AG08395 (cell line): ENCODE measurements around the gene AOX1.
A peak's percentile ranks its signal among the peaks of the same experiment; 100 is the strongest.
"Not testable (repeated sequence)": the region's sequence is repeated elsewhere in the genome, so short reads cannot be mapped to it uniquely, and the experiment has no call there.

Experiments
- DNase-seq: peaks from one replicate; pipeline ENCODE4 v3.0.0; 2012; ENCODE audit warnings: mixed read lengths, low spot score

Gene AOX1

GRCh38 chr2:200665626-200666453, 80.0 kb downstream of the AOX1 start:
- DNase-seq = no peak

- DNase-seq = no peak
Observed at GRCh38 chr2:200667413-200667812, 81.6 kb downstream of the AOX1 start.

DNA sequence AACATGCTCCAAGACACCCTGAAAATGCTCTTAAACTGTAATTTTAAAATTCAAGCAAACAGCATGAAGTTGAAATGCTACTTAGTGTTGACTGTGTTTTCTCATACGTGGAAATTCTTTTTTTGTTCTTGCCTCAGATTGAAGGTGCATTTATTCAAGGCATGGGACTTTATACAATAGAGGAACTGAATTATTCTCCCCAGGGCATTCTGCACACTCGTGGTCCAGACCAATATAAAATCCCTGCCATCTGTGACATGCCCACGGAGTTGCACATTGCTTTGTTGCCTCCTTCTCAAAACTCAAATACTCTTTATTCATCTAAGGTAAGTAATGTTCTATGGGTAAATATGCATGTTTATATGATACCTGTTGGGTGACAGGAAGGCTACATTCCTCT, 82.7 kb downstream of the AOX1 start:
- DNase-seq = no peak

DNA sequence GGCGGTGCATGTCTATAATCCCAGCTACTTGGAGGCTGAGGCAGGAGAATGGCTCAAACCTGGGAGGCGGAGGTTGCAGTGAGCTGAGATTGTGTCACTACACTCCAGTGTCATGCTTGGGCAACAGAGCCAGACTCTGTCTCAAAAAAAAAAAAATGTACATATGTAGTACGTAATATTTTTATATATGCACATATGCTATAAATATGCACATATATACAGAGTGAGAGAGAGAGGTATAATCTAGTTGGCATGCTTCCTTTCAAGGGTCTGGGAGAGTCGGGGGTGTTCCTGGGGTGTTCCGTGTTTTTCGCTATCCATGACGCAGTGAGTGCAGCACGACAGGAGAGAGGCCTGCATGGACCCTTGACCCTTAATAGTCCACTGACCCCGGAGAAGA, 83.5 kb downstream of the AOX1 start:
- no peak for DNase-seq

GRCh38 chr2:200670313-200670712, 84.5 kb downstream of the AOX1 start:
- DNase-seq = no peak

DNA sequence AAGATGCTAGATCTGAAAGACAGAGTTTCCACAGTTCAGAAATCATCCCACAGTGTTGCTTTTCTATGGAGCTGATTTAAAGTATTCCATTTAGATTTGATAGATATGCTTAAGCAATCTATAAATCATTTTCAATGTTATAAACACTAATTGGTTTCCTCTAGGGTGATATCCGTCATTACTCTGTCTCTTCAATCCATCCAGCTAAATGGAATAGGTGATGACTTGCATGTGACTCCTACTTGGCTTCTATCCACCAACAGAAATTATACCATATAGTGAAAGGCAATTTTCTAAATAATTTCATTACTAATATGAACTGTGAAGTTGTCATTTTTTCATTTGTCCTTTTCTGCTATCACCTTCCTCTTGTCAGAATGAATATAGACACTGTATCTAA, 84.9 kb downstream of the AOX1 start:
- DNase-seq = no peak

GRCh38 chr2:200673191-200673590, 87.4 kb downstream of the AOX1 start:
- no peak for DNase-seq

DNA sequence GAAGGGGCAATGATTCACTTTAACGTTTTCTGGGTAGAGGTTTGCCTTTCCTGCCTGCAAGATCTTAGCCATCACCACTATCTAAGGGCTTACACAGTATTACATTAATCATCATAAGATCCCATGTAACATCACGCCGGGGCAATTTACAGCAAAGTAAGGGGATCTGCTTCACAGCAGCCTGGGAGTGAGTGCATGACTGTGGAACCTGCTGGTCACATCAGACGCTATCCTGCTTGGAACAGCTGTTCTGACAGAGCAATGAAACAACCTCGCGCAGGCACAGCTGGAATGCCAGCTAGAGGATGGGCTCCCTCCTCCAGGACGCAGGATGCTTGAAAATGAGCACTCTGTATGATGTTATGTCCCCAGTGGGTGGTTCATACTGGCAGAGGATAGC, 89.0 kb downstream of the AOX1 start:
- no peak for DNase-seq

- DNase-seq = no peak
Observed at GRCh38 chr2:200677171-200677570, 91.4 kb downstream of the AOX1 start.

GRCh38 chr2:200677721-200678532, 92.1 kb downstream of the AOX1 start:
- DNase-seq = peak; percentile 76

DNA sequence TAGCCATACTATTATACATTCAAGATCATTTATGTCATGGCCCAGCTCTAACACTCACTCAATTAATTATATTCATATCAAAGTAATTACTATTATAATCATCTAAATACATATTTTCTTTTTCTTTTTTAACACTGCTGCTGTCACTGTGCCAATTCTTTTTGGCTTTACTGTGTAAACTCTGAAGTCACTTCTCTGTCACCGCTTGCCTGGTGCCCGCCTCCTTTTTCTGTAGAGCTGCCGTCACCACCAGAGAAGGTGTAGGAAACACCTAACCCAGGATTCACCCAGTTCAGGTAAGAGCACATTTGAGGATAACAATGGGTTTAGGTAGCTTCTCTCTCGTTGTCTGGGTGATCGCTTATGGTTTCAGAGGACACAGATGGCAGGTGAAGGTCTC, 93.3 kb downstream of the AOX1 start:
- DNase-seq = no peak

DNA sequence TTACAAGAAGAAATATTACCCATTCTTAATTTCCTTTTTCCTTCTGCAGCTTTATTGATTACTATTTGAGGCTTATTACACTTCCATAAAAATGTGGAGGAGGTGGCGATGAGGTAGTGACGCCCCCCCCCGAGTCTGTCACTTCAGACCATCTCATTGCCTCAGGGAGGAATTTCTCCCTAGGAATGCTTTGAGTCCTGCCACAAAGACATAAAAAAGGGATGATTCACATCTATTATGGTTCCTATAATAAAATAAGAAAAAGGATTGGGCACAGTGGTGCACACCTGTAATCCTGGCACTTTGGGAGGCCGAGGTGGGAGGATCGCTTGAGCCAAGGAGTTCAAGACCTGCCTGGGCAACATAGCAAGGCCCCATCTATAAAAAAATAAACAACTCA, 93.7 kb downstream of the AOX1 start:
- no peak for DNase-seq

DNA sequence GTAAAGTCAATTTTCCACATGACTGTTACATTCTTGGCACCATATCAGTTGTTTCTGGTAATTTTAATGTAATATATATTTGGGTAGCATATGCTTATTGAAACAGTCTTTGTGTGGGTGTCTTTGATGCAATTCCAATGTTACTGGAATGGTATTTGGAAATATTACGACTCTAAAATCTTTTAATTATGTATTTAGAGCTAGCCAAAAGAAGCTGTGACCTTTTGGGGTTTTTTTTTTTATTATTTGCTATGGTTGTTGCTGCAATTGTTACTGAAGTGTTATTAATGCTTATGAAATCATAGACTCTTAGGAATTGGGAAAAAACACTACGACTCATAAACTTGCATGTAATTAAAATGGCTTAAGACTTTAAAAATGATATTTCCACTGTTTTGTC, 95.9 kb downstream of the AOX1 start:
- no peak for DNase-seq

DNA sequence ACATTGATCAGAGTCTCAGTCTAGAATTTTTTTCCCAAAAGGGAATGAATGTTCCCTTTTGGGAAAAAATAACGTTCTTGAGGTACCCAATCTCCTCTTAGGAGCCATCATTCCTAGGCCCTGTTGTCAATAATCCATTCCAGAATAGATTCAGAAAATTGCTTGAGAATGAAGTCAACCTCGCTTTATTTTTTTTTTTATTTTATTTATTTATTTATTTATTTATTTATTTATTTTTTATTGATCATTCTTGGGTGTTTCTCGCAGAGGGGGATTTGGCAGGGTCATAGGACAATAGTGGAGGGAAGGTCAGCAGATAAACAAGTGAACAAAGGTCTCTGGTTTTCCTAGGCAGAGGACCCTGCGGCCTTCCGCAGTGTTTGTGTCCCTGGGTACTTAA, 96.6 kb downstream of the AOX1 start:
- DNase-seq = not testable (repeated sequence)

DNA sequence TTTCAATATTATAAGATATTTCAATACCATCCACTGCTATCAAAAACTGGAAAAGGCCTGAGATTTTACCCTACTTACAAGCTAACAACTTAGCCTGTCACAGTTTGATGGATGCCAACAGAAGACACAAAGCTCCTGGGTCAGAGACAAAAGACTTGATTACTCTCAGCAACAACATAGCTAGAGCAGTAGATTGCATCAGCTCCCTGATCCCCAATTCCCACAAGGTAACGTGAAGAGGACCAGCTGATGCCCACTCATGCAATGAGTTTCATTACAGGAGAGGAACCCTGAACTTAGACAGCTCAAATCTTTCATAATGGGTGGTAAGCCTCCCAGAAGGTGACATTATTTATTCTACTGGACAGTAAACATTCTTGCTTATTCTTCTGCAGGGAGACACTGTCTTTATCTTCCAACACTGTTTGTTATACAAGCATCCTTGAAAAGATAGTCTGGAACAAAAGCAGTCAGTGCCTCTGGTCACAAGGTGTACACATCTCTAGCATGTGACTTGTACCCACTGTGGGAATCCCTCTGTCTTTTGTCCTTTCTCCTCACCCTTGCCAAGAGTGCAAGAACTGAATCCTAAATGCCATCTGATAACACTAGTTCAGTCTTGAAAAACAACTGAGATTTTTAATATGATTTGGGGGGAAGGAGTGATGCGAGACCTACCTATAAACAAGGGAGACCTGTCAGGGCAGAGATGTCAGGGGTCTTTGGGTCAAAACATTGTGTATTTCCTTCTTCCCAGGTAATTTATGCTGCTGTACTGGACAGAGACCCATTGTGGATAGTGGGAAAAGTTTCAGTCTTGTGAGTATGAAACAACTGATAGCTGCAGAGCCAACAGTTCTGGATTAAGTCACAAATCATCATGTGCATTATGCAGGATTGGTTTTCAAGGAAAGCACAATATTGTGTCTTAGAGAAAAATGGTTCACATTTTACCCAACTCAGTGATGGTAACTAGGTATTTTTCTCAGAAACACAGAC, 102.4 kb downstream of the AOX1 start:
- DNase-seq = no peak

GRCh38 chr2:200689115-200689514, 103.3 kb downstream of the AOX1 start:
- DNase-seq = no peak

- no peak for DNase-seq
Observed at GRCh38 chr2:200693836-200694470, 108.1 kb downstream of the AOX1 start.

DNA sequence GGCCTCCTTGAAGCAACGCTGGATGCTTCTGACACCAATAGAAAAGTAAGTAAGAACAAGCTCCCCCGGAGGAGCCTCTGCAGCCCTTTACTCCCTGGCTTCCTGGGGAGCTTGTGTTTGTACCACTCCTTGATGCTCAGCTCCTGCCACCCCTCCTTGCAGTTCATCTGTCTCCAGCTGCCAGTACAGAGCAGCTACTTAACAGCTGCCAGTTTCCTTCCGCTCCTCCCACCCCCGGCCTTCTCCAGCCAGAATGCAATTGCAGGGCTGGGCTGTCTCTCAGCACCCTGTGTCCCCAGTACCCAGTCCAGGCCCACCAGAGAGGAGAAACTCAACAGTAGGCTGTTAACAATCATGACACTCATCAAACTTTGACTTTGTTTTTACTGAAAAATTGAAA, 109.4 kb downstream of the AOX1 start:
- DNase-seq = no peak

DNA sequence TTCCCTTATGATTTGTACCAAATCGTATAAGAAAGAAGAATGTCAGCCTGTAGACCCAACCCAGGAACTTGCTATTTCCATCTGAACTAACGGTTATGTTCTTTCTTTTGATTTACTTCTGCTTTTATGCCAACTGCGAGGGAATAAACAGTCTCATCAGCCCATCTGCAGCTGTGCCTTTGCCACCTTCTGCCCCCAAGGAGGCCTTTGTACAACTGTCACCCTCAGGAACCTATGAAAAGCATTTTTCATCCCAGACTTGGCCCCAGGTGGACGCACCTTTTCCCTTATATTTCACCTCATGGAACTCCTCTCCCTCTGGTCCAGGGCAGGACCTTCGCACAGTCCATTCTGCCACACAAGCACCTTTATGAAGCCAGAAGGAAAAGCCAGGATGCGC, 109.8 kb downstream of the AOX1 start:
- no peak for DNase-seq

DNA sequence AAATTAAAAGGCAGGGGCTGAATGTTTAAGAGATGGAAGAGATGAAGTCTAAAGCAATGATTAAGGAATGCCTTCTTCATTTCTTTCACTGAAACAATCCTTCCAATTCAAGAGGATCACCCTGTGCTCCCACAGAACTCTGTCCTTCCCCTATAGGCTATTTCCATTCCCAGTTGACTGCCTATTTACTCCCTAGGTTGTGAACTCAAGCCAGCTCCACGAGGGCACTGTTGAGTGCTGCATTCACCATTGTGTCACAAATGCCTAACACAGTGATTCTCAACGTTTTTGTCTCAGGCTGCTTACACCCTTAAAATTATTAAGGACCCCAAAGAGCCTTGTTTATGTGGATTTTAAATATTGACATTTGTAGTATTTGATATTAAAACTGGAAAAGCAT, 112.4 kb downstream of the AOX1 start:
- no peak for DNase-seq

GRCh38 chr2:200699310-200699709, 113.5 kb downstream of the AOX1 start:
- no peak for DNase-seq

DNA sequence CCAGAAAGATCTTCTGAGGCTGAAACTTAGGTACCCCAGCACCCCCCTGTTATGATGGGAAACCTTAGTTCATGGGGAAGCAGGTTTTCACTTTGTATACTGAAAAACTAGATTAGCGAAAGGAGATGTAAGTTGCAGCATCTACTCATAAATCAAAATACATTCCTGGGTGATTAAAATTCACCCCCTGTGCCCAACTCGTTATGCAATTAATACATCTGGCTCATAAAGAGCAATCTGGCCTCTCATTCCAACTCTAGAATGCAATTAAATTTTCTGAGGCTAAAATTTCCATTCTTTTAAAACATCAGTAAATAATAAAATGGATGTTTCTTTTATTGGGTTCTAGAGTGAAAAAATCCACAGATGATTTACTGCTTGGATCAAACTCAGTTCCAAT, 115.0 kb downstream of the AOX1 start:
- no peak for DNase-seq
